GM19372 (cell line): Measurements from ENCODE around the gene MRPS22.

ENCODE experiments used
- ATAC-seq: cut with Tn5 transposase; IDR thresholded peaks from one replicate; pipeline ENCODE4 v1.9.1; 2021; ENCODE audit warnings: mild to moderate bottlenecking, low read depth, moderate library complexity; ENCODE audit not compliant: unreplicated experiment

The MRPS22 gene

DNA sequence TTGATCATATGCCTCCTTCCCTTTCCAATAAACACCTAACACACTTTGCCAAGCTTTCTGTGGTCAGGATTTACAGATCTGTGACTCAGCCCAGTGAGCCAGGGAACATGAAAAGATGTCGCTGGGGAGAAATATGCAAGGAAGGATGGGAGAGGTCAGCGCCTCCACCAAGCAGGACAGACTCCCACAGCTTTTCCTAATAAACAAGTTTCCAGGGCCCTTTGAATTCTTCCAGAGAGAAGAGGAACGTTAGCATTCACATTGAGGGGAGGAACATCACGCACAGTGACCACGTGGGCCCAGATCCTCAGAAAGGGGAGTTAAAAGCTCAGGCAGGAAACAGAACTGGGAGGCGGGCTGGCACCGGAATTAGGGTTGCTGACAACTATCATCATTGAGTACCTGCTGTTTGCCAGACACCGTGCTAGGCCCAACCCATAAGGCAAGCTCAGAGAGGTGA lies 33.3 kb upstream of the MRPS22 start:
- no peak for ATAC-seq

DNA sequence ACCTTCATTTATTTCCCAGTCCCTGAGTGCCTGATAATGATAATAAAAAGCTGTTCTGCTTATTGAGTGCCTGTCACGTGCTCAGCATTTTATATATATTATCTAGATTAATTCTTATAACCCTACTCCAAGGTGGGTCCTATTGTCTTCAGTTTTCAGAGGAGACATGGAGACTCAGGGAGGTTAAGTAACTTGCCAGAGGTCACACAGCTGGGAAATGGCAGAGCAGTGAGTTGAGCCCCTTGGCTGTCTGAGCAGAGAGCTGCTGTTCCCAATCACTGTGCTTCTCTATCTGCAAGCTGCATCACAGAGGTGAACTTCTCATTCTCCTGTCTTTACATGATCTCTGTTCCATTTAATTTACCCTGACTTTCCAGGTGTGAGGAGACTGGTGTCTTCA lies 32.3 kb upstream of the MRPS22 start:
- no peak for ATAC-seq

DNA sequence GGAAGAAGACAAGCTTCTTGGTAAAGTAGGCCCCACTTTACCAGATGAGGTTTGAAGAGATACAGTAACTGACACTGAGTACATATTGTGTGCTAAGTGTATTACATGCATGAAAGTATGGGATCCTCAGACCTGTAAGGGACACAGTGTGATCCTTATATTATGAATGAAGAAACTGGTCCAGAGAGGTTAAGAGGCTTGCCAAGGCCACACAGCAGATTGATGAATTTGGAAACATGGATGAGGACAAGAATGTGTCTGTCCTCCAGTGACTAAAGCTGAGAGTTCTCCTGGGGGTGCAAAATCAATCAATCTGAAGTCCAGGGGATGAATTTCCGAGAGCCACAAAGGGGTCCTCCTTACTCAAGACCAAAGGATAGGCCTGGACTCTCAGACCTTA lies 31.4 kb upstream of the MRPS22 start:
- ATAC-seq, result no peak

DNA sequence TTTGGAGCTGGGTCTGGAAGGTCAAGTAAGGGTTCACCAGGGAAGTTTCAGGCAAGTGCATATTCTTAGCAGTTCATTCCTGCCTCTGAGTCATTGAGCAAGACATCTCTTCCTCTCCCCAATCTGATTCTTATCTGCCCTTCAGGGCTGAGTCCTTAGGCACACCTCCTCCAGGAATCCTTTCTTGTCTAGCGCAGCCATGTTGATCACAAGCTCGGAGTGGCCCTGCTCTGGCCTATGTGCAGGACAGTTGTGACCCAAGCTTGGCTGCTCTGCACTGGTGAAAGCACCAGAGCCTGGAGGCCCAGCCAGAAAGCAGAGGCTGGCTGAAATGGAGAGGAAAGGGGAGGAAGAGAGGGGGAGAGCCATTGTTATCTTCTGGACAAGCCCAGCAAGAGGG lies 30.9 kb upstream of the MRPS22 start:
- no peak for ATAC-seq

DNA sequence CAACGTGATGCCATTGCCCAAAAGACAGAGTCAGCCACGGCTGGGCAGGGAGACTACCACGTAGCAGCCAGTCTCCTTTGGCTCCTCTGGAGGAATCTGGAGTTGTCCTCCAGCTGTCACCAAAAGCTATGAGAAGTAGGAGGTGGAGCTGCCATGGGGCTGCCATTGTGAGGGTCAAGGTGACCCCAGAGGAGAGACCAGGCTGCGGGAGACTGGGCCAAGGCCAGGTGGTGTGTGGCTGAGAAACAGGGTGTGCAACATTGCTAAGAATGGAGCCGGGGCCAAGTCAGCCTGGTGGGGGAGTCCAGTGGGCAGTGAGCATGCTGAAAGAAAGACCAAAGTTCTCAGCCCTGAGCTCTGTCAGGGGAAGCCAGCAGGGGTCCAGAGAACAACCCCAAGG lies 29.9 kb upstream of the MRPS22 start:
- no peak for ATAC-seq

DNA sequence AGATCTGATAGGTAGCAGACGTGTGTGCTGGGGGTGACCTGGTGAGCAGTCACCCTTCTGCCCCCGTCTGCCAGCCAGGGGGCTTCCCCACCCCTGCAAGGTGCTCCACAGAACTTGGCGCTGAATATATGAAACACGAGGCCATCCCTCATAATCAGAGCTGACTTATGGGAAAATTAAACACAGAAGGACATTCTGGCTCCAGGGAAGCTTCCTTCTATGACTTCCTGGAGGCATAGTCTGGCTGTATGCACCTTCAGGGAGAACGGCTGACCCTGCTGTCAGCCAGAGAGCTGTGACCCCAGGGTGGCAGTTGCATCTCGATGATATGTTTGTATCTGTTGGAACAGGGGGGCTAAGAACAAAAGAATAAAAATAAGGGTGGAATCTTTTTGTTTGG lies 26.6 kb upstream of the MRPS22 start:
- ATAC-seq, result no peak

DNA sequence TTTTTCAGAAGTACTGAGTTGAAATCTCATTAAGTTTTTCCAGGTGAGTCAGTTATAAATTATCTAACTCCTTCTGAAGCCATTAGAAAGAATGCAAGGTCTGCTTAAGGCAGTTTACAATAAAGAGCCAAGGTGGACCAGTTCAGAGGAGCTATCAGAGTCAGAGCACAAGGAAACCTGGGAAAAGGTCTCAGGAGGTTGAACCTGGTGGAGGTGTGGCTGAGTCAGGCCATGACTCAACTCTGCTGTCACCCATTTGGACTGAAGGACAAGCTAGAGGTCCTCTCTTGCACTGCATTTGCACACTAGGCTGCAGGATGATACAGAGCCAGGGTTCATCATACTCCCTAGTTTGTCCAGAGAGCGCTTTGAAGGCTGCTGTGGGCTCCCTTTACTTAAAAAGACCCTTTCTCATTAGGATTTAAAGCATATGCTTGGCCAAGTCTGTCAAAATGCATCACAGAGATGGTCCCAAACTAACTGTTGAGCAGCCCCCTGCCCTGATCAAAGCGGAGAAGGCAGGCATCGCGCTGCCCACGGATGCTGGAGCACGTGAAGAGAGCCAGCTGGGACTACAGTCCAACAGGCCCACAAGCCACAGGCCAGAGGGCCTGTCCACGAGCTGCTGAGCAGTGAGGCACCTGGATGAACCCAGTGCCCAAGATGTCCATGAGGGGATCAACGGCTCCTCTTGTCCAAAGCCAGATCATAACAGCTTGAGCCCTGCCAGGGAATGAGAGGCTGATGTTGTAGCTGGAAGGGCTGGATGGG lies 26.0 kb upstream of the MRPS22 start:
- ATAC-seq, result no peak

DNA sequence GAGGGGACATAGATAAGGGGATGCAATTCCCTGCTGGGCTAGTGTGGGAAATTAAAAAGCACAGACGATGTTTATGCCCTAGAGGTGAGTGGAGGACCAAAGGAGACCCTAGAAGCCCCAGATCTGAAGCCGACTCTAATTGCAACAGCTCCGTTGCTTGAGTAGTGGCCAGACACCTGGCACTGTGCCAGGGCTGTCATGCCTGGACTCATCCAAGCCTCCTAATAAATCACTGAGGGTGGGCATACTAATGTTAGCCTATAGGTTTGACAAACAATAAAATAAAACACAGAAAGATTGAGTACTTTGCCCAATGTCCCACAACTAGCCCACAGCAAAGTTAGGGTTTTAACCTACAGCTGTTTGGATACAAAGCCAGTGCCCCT lies 25.4 kb upstream of the MRPS22 start:
- ATAC-seq, result no peak

DNA sequence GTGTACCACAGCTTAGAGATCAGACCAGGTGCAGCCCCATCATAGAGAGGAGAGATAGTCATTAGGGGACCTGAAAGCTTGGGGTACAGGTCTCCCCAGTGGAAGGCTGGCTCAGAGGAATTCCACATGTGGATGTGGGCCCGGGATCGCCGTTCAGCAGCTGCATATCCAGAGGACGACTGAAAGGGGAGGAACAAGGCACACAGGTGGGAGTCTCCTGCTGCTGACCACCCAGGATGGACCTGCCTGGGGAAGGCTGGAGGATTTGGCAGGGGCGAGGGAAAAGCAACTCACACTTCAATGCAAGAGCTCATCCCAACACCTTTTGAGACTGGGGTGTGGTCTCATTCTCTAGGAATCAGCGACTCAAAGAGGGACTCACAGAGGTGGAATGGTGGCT lies 25.0 kb upstream of the MRPS22 start:
- no peak for ATAC-seq

DNA sequence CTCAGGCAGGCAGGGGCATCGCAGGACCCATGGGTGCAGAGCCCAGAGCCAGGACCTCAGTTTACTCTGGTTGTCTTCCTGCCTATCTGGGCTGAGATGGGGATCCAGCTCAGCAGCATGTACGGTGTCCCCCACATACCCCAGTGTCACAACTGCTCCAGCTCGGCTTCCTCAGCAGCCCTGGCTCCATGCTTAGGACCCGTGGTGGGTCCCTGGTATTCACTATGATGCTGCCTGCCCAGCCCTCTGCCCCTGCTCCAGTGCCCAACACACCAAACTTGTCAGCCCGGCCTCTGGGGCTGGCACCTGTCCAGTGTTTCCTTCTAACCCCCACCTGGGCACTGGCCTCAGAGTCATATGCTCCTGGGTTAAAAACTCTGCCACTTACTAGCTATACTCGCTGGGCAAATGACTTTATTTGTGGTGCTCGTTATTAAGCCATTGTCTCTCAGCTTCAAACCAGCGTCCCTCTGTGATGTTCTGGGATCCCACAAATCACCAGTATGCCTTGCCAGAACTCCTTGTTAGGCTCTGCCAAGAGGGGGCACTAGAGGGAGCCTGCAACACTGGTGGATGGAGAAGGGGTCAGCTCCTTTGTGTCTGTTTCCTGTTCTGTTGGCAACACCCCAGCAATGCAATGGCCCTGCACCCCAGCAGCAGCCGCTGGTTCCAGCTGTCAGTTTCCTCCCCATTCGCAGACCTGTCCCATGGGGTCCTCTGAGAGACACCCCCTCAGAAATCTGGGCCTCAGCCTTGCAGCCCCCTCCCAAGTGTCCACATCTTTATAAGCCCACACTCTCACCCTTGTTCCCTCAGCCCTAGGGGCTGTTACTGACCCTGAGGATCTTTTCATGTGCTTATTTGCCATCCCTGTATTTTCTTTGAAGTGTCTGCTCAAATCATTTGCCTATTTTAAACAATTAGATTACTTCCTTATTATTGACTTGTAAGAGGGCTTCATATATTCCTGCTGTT lies 24.1 kb upstream of the MRPS22 start:
- ATAC-seq, result no peak

DNA sequence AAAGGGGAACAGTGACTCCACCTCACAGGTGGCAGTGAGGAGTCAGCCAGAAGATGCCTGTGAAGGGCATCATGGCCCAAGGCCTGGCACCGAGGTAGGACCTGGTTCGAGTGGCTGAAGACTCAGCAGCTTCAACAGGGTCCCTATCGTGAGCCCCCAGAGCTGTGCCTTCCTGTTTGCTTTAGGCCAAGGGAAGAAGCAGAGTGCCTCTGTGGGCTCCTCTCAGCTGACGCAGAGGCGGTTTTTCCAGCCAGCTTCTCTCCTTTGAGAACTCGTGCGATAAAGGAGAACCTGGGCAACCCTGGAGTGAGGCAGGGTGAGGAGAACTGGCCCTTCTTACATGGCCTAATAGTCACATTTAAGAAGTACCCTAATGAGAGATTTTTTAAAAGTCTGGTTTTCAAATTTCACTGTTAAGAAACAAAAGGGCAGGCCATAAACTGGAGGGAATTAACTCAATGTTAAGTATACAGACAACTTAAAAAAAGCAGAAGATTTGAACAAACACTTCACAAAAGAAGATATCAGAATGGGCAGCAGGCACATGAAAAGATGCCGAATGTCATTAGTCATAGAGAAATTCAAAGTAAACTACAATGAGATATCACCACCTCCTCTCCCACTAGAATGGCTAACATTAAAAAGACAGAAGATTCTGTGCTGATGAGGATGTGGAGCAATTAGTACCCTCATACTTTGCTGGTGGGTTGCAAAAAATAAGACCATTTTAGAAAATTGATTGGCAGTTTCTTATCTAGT lies 23.1 kb upstream of the MRPS22 start:
- no peak for ATAC-seq

DNA sequence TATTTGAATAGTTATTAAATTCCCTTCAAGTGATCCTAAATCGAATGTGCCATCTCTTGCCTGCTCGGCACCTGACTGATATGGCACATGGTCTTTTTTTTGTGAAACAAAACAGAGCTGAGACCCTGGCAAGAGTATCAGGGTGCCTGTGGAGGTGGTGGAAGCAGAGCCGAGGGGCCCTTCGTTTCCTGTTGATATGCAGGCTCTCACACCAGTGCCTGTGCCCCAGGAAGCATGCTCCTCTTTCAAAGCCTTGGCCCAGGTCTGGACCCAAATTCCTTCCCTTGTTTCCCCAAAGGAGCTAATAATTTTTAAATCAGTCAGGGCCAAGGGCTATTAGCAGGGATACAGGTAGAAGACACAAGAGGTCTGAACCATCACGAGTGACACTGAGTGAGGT lies 21.5 kb upstream of the MRPS22 start:
- no peak for ATAC-seq

DNA sequence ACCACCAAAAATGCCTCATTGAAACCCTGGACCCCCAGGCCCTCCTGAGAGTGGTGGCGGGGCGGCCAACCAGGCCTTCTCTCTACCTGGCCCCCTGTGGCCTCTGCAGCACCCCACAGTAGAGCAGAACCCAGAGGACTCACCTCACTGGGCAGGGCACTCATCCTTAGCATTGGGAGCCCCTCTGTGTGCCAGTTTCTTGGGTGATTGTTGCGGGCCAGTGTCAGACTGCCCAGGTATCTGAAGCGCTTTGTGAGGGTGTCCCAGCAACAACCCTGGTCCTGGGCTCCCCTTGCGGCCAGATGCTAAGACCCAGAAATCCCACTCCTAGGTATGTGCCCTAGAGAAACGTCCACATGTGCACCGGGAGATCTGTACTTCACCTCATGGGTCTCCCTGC lies 20.7 kb upstream of the MRPS22 start:
- no peak for ATAC-seq

DNA sequence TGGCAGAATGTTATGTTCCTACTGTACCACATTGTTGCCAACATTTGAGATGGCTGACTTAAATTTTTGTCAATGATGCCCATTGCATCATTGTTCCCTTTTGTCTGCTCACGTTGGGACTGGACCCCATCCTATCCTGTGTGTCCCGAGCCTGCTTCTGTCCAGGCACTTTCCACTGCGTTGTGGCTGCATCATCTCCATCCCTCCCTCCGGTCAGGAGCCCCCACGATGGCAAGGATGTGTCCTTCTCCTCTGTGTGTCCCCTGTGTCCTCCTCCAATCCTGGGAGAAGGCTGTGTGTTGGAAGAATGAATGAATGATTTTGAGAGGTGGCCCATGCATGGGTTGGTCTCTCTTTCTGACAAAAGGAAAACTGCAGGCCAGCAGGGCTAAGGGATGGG lies 19.4 kb upstream of the MRPS22 start:
- ATAC-seq, result no peak

DNA sequence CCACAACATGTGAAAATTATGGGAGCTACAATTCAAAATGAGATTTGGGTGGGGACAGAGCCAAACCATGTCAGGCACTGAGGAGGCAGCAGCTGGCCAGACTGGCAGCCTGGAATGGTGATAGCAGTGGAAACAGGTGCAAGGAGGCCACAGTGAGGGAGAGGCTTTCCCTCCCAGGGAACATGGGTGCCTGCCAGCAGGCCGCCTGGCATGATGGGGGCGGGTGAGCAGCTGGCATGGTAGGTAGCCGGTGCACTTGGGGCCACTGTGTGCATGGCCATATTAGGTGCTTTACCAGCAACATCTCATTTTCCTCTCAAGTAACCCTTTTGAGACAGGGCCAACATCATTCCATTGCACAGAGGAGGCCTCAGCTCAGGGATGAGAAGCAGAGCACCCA lies 18.3 kb upstream of the MRPS22 start:
- ATAC-seq, result no peak

DNA sequence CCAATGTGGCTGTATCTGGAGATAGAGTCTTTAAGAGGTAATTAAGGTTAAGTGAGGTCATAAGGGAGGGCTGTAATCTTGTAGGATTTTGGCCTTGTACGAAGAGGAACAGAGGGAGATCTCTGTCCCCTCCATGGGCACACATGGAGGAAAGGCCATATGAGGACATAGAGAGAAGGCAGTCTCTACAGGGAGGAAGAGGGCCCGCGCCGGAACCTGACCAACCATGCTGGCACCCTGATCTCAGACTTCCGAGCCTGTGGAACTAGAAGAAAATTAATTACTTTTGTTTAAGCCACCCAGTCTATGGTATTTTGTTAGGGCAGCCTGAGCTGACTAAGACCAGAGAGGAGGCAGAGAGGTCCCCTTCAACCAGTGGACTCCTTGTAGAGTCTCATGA lies 17.7 kb upstream of the MRPS22 start:
- no peak for ATAC-seq

DNA sequence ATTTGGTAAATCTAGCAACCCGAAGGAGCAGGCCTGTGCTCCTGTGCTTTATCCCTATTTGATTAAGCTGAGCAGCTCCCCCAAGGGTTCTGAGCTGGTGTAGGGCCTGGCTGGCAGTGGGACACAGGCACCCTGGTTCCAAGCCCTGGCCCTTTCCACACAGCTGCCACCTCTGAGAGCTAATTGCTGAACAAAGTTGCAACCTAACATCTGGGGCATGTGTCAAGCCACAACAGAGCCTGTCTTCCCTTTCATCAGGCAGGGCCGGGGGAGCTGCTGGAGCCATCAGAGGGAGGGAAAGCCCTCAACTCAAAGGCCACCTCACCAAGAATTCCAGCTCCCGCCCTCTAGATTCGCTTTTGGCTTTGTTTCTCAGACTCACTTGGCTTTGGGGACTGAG lies 17.1 kb upstream of the MRPS22 start:
- ATAC-seq, result no peak

DNA sequence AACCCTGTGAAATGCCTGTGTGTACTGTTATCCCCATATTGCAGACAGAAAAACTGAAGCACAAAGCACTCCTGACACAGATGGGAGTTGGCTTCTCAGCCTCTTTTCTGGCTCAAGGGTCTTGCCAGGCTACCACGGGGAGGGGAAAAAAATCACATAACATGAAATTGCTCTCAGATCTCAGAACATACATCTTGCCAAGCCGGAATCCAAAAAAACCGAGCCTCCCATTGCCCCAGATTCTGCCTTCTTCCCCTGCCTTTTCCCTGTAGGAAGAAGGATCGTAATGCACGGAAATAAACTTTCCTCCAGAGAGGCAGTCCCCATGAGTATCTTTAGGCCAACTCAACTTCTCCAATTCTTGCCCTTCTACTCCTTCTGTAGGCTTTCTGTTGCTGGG lies 16.6 kb upstream of the MRPS22 start:
- ATAC-seq, result no peak

DNA sequence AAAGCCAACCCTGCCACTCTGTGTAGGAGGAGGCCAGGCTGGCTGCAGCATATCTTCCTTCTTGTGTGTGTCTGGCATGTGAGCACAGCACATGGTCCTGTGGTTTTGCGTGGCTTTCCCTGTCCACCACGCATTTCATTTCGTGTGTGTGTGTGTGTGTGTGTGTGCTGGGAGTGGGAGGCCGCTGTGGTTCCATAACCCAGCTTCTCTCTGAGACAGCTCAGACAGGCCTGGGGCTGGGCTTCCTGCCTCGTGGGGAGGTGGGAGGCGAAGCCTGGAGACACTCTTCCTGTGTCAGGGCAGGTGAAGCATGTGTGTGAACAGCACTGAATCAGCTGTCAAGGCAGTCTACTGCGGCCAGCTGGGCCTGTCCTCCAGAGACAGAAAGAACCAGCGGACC lies 16.0 kb upstream of the MRPS22 start:
- ATAC-seq, result no peak

DNA sequence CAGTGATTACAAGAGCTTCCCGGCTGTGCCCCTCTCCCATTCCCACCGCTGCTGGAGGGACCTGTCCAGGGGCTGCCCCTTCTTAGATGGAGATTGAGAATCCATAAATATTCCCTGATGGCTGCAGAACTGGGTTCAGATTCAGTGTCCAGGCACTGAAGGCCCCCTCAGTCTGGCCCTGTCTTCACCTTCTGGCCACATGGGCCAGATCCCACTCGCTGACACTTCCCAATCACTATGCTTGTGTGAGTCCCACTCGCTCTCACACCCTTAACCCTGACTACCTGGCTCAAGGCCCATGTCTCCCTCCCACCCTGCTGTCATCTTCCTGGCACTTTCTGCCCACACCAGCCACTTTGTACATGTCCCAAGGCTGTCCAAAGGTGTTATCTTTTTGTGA lies 15.5 kb upstream of the MRPS22 start:
- no peak for ATAC-seq

DNA sequence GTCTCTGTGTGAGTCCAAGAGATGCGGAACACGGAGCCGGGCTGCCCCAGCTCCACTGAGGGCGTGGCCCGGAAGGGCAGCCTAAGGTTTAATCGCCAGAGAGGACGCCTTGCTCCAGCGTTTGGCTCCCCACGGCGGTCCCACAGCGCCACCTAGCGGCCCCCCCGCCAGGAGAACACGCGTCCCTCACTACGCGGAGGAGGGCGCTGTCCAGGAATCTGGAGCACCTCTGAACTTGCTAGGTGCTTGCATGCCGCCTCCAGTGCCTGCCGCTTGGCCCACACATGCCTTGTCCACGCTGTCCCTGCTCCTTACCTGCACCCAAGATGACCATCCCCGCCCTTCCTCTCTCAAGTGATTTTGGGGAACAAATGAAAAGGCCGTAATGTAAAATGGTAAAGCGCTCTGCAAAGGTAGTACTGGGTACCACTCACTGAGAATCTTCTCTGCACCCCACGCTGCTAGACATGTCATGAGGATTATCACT lies 14.4 kb upstream of the MRPS22 start:
- ATAC-seq, result peak; percentile 97
